ENCODE results near the gene NAXE. TPM values are rescaled to one million over a fixed set of nuclear protein-coding genes. Genes with fewer than 3 reads are reported as not detected.

NAXE gene
- total RNA-seq, 6 experiments from 2014 or later: 73.9 to 83.9 (median 76.7) TPM

DNA sequence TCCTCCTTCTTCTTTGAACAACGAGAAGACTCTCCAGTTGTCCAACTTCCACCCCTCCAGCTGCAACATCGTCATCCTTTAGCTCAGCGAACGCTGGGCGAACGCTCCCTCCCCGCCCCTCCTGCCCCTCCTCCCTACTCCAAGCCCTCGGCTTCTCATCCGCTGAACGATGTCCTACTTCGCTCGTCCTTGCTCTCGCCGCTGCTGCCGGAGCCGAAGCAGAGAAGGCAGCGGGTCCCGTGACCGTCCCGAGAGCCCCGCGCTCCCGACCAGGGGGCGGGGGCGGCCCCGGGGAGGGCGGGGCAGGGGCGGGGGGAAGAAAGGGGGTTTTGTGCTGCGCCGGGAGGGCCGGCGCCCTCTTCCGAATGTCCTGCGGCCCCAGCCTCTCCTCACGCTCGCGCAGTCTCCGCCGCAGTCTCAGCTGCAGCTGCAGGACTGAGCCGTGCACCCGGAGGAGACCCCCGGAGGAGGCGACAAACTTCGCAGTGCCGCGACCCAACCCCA is 50.2 kb downstream of the NAXE start, which contains the start of gene BCAN:
BCAN (plus strand) TSS at position 357 of the 504 bp plus-strand sequence. CDS start 3,938 bp downstream, outside the sequence.
- Mint-ChIP-seq H3K27ac (no peak within 1 kb of the TSS), H3K27me3 (ENCODE audit: insufficient read depth) (peaks cover 68% of the 10 kb centered on the region), H3K9me3 (no peaks in the 10 kb centered on the region), H3K4me3 (no peak within 1 kb of the TSS), H3K36me3 (ENCODE audit: low read depth) (no peaks in the 10 kb centered on the region), H3K4me1 (ENCODE audit: low read depth) (peaks cover 7% of the 10 kb centered on the region; the same call in 1 of the 2 replicates)
- no peak for DNase-seq
- TF ChIP-seq, protein P1, sequence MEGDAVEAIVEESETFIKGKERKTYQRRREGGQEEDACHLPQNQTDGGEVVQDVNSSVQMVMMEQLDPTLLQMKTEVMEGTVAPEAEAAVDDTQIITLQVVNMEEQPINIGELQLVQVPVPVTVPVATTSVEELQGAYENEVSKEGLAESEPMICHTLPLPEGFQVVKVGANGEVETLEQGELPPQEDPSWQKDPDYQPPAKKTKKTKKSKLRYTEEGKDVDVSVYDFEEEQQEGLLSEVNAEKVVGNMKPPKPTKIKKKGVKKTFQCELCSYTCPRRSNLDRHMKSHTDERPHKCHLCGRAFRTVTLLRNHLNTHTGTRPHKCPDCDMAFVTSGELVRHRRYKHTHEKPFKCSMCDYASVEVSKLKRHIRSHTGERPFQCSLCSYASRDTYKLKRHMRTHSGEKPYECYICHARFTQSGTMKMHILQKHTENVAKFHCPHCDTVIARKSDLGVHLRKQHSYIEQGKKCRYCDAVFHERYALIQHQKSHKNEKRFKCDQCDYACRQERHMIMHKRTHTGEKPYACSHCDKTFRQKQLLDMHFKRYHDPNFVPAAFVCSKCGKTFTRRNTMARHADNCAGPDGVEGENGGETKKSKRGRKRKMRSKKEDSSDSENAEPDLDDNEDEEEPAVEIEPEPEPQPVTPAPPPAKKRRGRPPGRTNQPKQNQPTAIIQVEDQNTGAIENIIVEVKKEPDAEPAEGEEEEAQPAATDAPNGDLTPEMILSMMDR (IDR thresholded peaks at IDR 0.05): no peak

DNA sequence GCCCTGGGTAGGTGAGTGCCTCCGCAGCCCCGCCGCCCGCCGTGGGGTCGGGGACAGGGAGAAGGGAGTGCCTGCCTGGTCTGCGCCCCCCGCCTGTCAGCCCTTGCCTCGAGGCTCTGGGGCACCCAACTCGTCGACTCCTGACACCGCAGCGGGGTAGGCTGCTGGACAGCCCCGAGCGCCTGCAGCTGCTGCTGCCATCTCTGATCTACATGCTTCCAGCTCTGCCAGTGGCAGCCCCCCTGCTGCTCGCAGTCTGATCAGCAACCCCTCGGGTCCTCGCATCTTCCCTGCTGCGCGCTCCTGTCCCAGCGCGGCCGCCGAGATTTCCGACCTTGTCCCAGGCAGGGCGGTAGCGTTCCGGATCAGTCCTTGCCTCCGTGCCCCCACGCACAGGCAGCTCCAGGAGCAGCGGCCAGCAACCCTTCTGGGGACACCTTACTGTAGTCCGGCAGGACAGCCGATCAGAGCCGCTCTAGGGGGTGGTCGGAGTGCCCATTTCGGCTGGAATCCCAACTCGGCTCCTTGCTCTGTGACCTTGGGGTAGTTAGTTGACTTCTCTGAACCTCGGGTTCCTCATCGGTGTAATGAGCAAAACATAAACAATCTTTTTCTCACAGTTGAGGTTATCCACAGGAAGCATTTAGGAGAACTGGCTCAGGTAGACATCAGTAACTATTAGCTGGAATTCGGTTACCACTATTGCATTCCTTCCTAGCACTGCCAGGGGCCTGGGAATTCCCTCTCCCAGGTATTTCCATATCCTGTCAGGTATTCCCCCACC is 50.9 kb downstream of the NAXE start:
- no peaks in the 10 kb centered on the region for H3K36me3 Mint-ChIP-seq (ENCODE audit: low read depth)
- no peak overlapping the region for H3K27ac Mint-ChIP-seq
- H3K4me1 Mint-ChIP-seq (ENCODE audit: low read depth): peaks cover 7% of the 10 kb centered on the region; the same call in 1 of the 2 replicates
- TF ChIP-seq, protein P1 (IDR thresholded peaks at IDR 0.05): no peak
- DNase-seq: no peak
- peaks cover 67% of the 10 kb centered on the region for H3K27me3 Mint-ChIP-seq (ENCODE audit: insufficient read depth)
- no peaks in the 10 kb centered on the region for H3K9me3 Mint-ChIP-seq
- H3K4me3 Mint-ChIP-seq: no peak overlapping the region

DNA sequence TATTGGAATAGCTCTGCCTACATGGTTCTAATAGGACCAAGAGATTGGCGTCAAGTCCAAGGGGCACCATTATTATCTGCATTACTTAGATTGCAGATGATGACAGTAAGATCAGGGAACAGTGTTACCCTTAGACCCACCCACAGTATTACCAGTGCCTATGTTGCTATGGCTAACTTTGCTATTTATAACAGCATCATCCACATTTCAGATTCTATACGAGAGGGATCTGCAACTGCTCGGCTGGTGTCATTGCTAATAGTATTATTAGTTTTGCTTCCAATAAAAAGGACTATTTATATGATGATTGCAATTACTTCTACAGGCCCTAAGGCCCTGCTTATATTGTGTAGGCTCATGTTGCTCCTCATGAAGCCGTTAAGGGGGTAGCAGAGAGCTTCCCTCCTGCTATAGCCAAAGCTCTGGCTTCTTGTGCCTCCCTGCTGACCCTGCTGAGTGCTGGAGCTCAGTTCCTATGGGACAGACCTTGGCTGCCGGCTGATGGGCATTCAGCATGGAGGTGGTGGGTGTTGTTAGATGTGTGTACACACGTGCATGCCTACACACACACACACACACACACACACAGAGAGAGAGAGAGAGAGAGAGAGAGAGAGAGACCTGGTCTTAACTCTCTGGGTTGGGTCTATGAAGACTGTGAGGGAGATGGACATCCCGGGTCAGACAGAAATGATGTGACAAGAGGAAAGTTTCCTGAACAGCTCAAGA is 51.6 kb downstream of the NAXE start:
- peaks cover 7% of the 10 kb centered on the region; the same call in 1 of the 2 replicates for H3K4me1 Mint-ChIP-seq (ENCODE audit: low read depth)
- no peak overlapping the region for H3K4me3 Mint-ChIP-seq
- H3K36me3 Mint-ChIP-seq (ENCODE audit: low read depth): no peaks in the 10 kb centered on the region
- H3K27me3 Mint-ChIP-seq (ENCODE audit: insufficient read depth): peaks cover 74% of the 10 kb centered on the region
- TF ChIP-seq, protein P1 (IDR thresholded peaks at IDR 0.05): no peak
- no peak for DNase-seq
- no peaks in the 10 kb centered on the region for H3K9me3 Mint-ChIP-seq
- H3K27ac Mint-ChIP-seq: no peak overlapping the region

DNA sequence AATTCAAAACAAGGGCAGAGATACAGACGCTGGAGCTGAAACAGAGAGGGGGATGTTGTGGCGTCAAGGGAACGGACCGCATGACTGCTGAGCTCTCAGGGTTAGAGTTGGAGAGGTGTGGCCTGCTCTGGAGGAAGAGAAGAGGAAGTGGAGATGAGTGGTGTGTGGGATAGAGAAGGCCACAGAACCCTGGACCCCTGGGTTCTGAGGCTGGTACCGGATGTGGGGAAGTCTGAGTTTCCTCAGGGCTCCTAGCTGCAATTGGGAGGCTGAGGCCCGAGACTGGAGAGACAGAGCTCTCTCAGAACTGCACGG is 52.2 kb downstream of the NAXE start:
- no peaks in the 10 kb centered on the region for H3K9me3 Mint-ChIP-seq
- peaks cover 73% of the 10 kb centered on the region for H3K27me3 Mint-ChIP-seq (ENCODE audit: insufficient read depth)
- no peak overlapping the region for H3K4me3 Mint-ChIP-seq
- DNase-seq: no peak
- H3K36me3 Mint-ChIP-seq (ENCODE audit: low read depth): no peaks in the 10 kb centered on the region
- TF ChIP-seq, protein P1 (IDR thresholded peaks at IDR 0.05): no peak
- H3K4me1 Mint-ChIP-seq (ENCODE audit: low read depth): peaks cover 7% of the 10 kb centered on the region; the same call in 1 of the 2 replicates
- H3K27ac Mint-ChIP-seq: no peak overlapping the region

Other genes with a start within 250 kb of the NAXE start
- not detected for gene RHBG, start 222.6 kb upstream of the NAXE start, total RNA-seq (2021; fragmentation: NEBNext Ultra II Directional; extraction: Animal tissue kit (Norgen Biotek cat#: 25700))
- gene MEF2D, start 91.0 kb upstream of the NAXE start, total RNA-seq (2021; fragmentation: NEBNext Ultra II Directional; extraction: Animal tissue kit (Norgen Biotek cat#: 25700)): 10 to 100 TPM; 50.0 to 60.1 (median 56.8) TPM
- 10 to 100 TPM; 13.9 to 33.3 (median 29.0) TPM for gene IQGAP3, start 19.2 kb upstream of the NAXE start, total RNA-seq (2021; fragmentation: NEBNext Ultra II Directional; extraction: Animal tissue kit (Norgen Biotek cat#: 25700))
- not detected for gene TTC24, start 12.1 kb upstream of the NAXE start, total RNA-seq (2021; fragmentation: NEBNext Ultra II Directional; extraction: Animal tissue kit (Norgen Biotek cat#: 25700))
- gene GPATCH4, start 9.7 kb downstream of the NAXE start, total RNA-seq (2021; fragmentation: NEBNext Ultra II Directional; extraction: Animal tissue kit (Norgen Biotek cat#: 25700)): 10 to 100 TPM; 25.0 to 35.8 (median 32.7) TPM
- gene HAPLN2, start 27.6 kb downstream of the NAXE start, total RNA-seq (2021; fragmentation: NEBNext Ultra II Directional; extraction: Animal tissue kit (Norgen Biotek cat#: 25700)): not detected
- gene BCAN, start 50.3 kb downstream of the NAXE start, total RNA-seq (2021; fragmentation: NEBNext Ultra II Directional; extraction: Animal tissue kit (Norgen Biotek cat#: 25700)): not detected
- 100 to 1,000 TPM; 106 to 126 (median 116) TPM for gene NES, start 85.6 kb downstream of the NAXE start, total RNA-seq (2021; fragmentation: NEBNext Ultra II Directional; extraction: Animal tissue kit (Norgen Biotek cat#: 25700))
- 10 to 100 TPM; 55.9 to 70.4 (median 59.2) TPM for gene CRABP2, start 113.8 kb downstream of the NAXE start, total RNA-seq (2021; fragmentation: NEBNext Ultra II Directional; extraction: Animal tissue kit (Norgen Biotek cat#: 25700))
- gene METTL25B, start 136.7 kb downstream of the NAXE start, total RNA-seq (2021; fragmentation: NEBNext Ultra II Directional; extraction: Animal tissue kit (Norgen Biotek cat#: 25700)): 10 to 100 TPM; 11.2 to 16.0 (median 13.9) TPM
- gene ISG20L2, start 137.0 kb downstream of the NAXE start, total RNA-seq (2021; fragmentation: NEBNext Ultra II Directional; extraction: Animal tissue kit (Norgen Biotek cat#: 25700)): 10 to 100 TPM; 16.2 to 26.9 (median 20.6) TPM
- 10 to 100 TPM; 82.5 to 93.7 (median 86.8) TPM for gene MRPL24, start 149.3 kb downstream of the NAXE start, total RNA-seq (2021; fragmentation: NEBNext Ultra II Directional; extraction: Animal tissue kit (Norgen Biotek cat#: 25700))
- gene HDGF, start 159.9 kb downstream of the NAXE start, total RNA-seq (2021; fragmentation: NEBNext Ultra II Directional; extraction: Animal tissue kit (Norgen Biotek cat#: 25700)): 100 to 1,000 TPM; 229 to 324 (median 315) TPM
- 10 to 100 TPM; 67.0 to 79.3 (median 71.5) TPM for gene PRCC, start 175.8 kb downstream of the NAXE start, total RNA-seq (2021; fragmentation: NEBNext Ultra II Directional; extraction: Animal tissue kit (Norgen Biotek cat#: 25700))
- gene SH2D2A, start 225.1 kb downstream of the NAXE start, total RNA-seq (2021; fragmentation: NEBNext Ultra II Directional; extraction: Animal tissue kit (Norgen Biotek cat#: 25700)): under 1 TPM in 2 of 6 experiments, not detected in 4; 0.09 to 0.17 TPM

All from HFFc6 (cell line).